Pancreas (tissue), 10 donors: Measurements from ENCODE around the gene NMT1. TPM values are rescaled to one million over a fixed set of nuclear protein-coding genes. Genes with fewer than 3 reads are reported as not detected.

ENCODE experiments used
- ATAC-seq, 4 donors: fragments of 200-7000 bp; cut with Tn5 transposase; one replicate each; pipeline versions ENCODE4 v1.8.0 to v1.9.1; 2020; ENCODE audit warnings: mild to moderate bottlenecking in 4 of 4, moderate library complexity in 4 of 4
- DNase-seq, 6 donors: peaks; one replicate each; pipeline ENCODE4 v3.0.0-alpha.2; 2020
- FAIRE-seq: peaks from 2 replicates; lab custom pipeline; 2012; peaks lifted over from hg19 to GRCh38; lab: Jason Lieb, UNC
- H3K27ac ChIP-seq, 4 donors: fragments of 200-600 bp; sonication (generic); 1 replicate in 3 of 4; 2 replicates in 1 of 4; pipeline versions ENCODE4 v1.5.0 to v1.8.0; 2020
- H3K27me3 ChIP-seq, 4 donors: fragments of 200-600 bp; one replicate each; pipeline ENCODE4 v1.8.0; 2021
- H3K36me3 ChIP-seq, 3 donors: fragments of 200-600 bp; sonication (generic) in 1 of 3; one replicate each; pipeline versions ENCODE4 v1.5.0 to v1.8.0; 2020 to 2021
- H3K4me1 ChIP-seq, 3 donors: fragments of 200-600 bp; one replicate each; pipeline ENCODE4 v1.8.0; 2021
- H3K4me3 ChIP-seq, 4 donors: fragments of 200-600 bp; sonication (generic) in 2 of 4; one replicate each; pipeline versions ENCODE4 v1.5.0 to v1.8.0; 2020 to 2021
- H3K9me3 ChIP-seq, 4 donors: fragments of 200-600 bp; one replicate each; pipeline ENCODE4 v1.8.0; 2021
- CTCF ChIP-seq, 4 donors: fragments of 200-600 bp; sonication (generic) in 3 of 4; IDR thresholded peaks; one replicate each; pipeline versions ENCODE4 v1.5.0 to v1.8.0; 2021; ENCODE audit warnings: antibody characterized with exemption in 4 of 4
- WGBS, 2 donors: extraction: QIAGEN DNeasy Blood & Tissue Kit; methylation state at CpG; one replicate each; pipeline ENCODE4 v1.1.7; 2013; 5-methylcytosine and 5-hydroxymethylcytosine counted together
- intact Hi-C, 3 donors: fragments of 100-400 bp; cut with DNase I; formaldehyde crosslinking; loops; one replicate each; pipeline versions ENCODE4 v1.11.1 to v1.14.2; 2022
- polyA plus RNA-seq, 2 donors: library from polyadenylated mRNA; stranded (reverse); fragments of 200-250 nt; gene quantifications; one replicate each; pipeline ENCODE4 v1.2.3, GENCODE V29; 2013
- total RNA-seq, 6 donors: library from RNA; stranded (reverse); fragmentation: NEBNext Ultra II Directional in 4 of 6; extraction: Animal tissue kit (Norgen Biotek cat#: 25700) in 4 of 6; gene quantifications; one replicate each; pipeline versions ENCODE4 v1.2.1 to v1.2.4, GENCODE V29; 2021 to 2023
- donor health status: healthy with polysubstance abuse.
- donor health status: DM: no; HTN: no; CAD: no; lungs with moderate emphysema.
- donor health status: DM: no; HTN: no; CAD: no.
- donor health status: control.
- donor health status: control.
- donor health status: Bipolar disorder and iron deficiency.
- donor health status: DM: yes; HTN: yes; CAD: no.
- donor health status: DM: no; HTN: no; CAD: no.
- donor health status: DM: no; HTN: no; CAD: no.
- donor health status: DM: yes; HTN: yes; CAD: no.

NMT1 gene
- total and polyA plus RNA-seq, 8 donors, result 27.0 to 66.5 (median 39.8) TPM

GRCh38 chr17:45110676-45111611 lies 49.8 kb downstream of the NMT1 start:
- intact Hi-C loops, result loop anchor here in 1 of 3 donors (10.0 kb wide), 2 partner anchors 186 to 336 kb away; no protein-coding TSS in a partner anchor
- FAIRE-seq (no peak), ATAC-seq (peak in 2 of 4 donors; percentile 28 to 29), DNase-seq (no peak)
- no peak for TF ChIP-seq CTCF (IDR thresholded peaks at IDR 0.05)
- Histone ChIP-seq H3K9me3 (no peaks in the 10 kb centered on the region), H3K36me3 (peaks cover 0 to 28% (median 7%) of the 10 kb centered on the region in 3 donors), H3K27ac (no peak overlapping the region), H3K27me3 (no peaks in the 10 kb centered on the region), H3K4me1 (no peaks in the 10 kb centered on the region), H3K4me3 (no peak overlapping the region)
- WGBS, 2 donors, result 70 to 76% methylated on average over 16 of the region's 16 CpGs

- intact Hi-C loops, result loop anchor here in 1 of 3 donors (10.0 kb wide), 2 partner anchors 187 to 337 kb away; no protein-coding TSS in a partner anchor
- FAIRE-seq, result no peak
- ATAC-seq, result no peak
- H3K27ac ChIP-seq, result no peak overlapping the region
- TF ChIP-seq CTCF (IDR thresholded peaks at IDR 0.05), result no peak
- DNase-seq, result no peak
- H3K4me1 ChIP-seq, result no peaks in the 10 kb centered on the region
- no peak overlapping the region for H3K4me3 ChIP-seq
- no peaks in the 10 kb centered on the region for H3K9me3 ChIP-seq
- WGBS, 2 donors, result 89 to 94% methylated on average over 11 of the region's 11 CpGs
- H3K36me3 ChIP-seq, result peaks cover 0 to 19% (median 0%) of the 10 kb centered on the region in 3 donors
- no peaks in the 10 kb centered on the region for H3K27me3 ChIP-seq
Measured at GRCh38 chr17:45111850-45112249, 50.7 kb downstream of the NMT1 start.

GRCh38 chr17:45112559-45113423 lies 51.7 kb downstream of the NMT1 start:
- intact Hi-C loops, result loop anchor here in 1 of 3 donors (10.0 kb wide), 2 partner anchors 188 to 338 kb away; no protein-coding TSS in a partner anchor
- no peak for ATAC-seq
- peak in 1 of 6 donors; percentile 49 for DNase-seq
- no peak for TF ChIP-seq CTCF (IDR thresholded peaks at IDR 0.05)
- FAIRE-seq, result no peak
- H3K4me3 ChIP-seq, result no peak overlapping the region
- peaks cover 0 to 12% (median 0%) of the 10 kb centered on the region in 3 donors for H3K36me3 ChIP-seq
- no peaks in the 10 kb centered on the region for H3K4me1 ChIP-seq
- WGBS, 2 donors, result 87 to 94% methylated on average over 23 of the region's 23 CpGs
- no peaks in the 10 kb centered on the region for H3K27me3 ChIP-seq
- H3K9me3 ChIP-seq, result no peaks in the 10 kb centered on the region
- H3K27ac ChIP-seq, result no peak overlapping the region

- no peaks in the 10 kb centered on the region for H3K27me3 ChIP-seq
- 67 to 79% methylated on average over 9 of the region's 9 CpGs for WGBS, 2 donors
- ATAC-seq (no peak), FAIRE-seq (no peak), DNase-seq (peak in 1 of 6 donors; percentile 47)
- intact Hi-C loops, result loop anchor here in 1 of 3 donors (10.0 kb wide), 2 partner anchors 189 to 339 kb away; no protein-coding TSS in a partner anchor
- no peak overlapping the region for H3K4me3 ChIP-seq
- no peaks in the 10 kb centered on the region for H3K9me3 ChIP-seq
- H3K27ac ChIP-seq, result no peak overlapping the region
- H3K4me1 ChIP-seq, result no peaks in the 10 kb centered on the region
- no peak for TF ChIP-seq CTCF (IDR thresholded peaks at IDR 0.05)
- H3K36me3 ChIP-seq, result peaks cover 0 to 6% (median 0%) of the 10 kb centered on the region in 3 donors
Measured at GRCh38 chr17:45113424-45113754, 52.3 kb downstream of the NMT1 start.
